GM23338 (cell line): ENCODE results near the gene KCNMA1. TPM values are rescaled to one million over a fixed set of nuclear protein-coding genes. Genes with fewer than 3 reads are reported as not detected.

Source experiments
- ATAC-seq: fragments of 200-7000 bp; cut with Tn5 transposase; 3 replicates; pipeline ENCODE4 v1.9.1; 2020
- DNase-seq: peaks from one replicate; pipeline ENCODE4 v3.0.0-alpha.2; 2015; ENCODE audit warnings: low spot score
- H2AFZ ChIP-seq: fragments of 200-600 bp; sonication (generic); 2 replicates; pipeline ENCODE4 v1.8.0; 2016; ENCODE audit warnings: antibody characterized with exemption, mild to moderate bottlenecking, moderate library complexity
- H3F3A ChIP-seq: fragments of 200-600 bp; sonication (generic); replicated peaks from 2 replicates; pipeline ENCODE4 v1.8.0; 2017; ENCODE audit warnings: antibody characterized with exemption, mixed run types, low read depth
- H3K27ac ChIP-seq: fragments of 200-600 bp; sonication (generic); 2 replicates; pipeline ENCODE4 v1.6.1; 2016; ENCODE audit warnings: low read depth
- H3K27me3 ChIP-seq: fragments of 200-600 bp; sonication (generic); 2 replicates; pipeline ENCODE4 v1.8.0; 2016; ENCODE audit warnings: mild to moderate bottlenecking, mixed run types, moderate library complexity; ENCODE audit not compliant: insufficient read depth
- H3K36me3 ChIP-seq: fragments of 200-600 bp; sonication (generic); 2 replicates; pipeline ENCODE4 v1.8.0; 2016; ENCODE audit warnings: mild to moderate bottlenecking; ENCODE audit not compliant: insufficient read depth
- H3K4me1 ChIP-seq: fragments of 200-600 bp; sonication (generic); 2 replicates; pipeline ENCODE4 v1.8.0; 2016; ENCODE audit warnings: mild to moderate bottlenecking, moderate library complexity; ENCODE audit not compliant: insufficient read depth
- H3K4me2 ChIP-seq: fragments of 200-600 bp; sonication (generic); 2 replicates; pipeline ENCODE4 v1.7.1; 2017; ENCODE audit warnings: mixed run types
- H3K4me3 ChIP-seq: fragments of 200-600 bp; sonication (generic); 2 replicates; pipeline ENCODE4 v1.6.1; 2016; ENCODE audit warnings: mixed run types
- H3K79me2 ChIP-seq: fragments of 200-600 bp; sonication (generic); replicated peaks from 2 replicates; pipeline ENCODE4 v1.8.0; 2017; ENCODE audit warnings: mild to moderate bottlenecking; ENCODE audit not compliant: insufficient read depth
- H3K9me2 ChIP-seq: fragments of 200-600 bp; sonication (generic); 2 replicates; pipeline ENCODE4 v1.8.0; 2017; ENCODE audit not compliant: insufficient read depth
- H4K20me1 ChIP-seq: fragments of 200-600 bp; sonication (generic); replicated peaks from 2 replicates; pipeline ENCODE4 v1.8.0; 2017; ENCODE audit warnings: mild to moderate bottlenecking; ENCODE audit not compliant: insufficient read depth
- H3K27ac Mint-ChIP-seq: 2 replicates; pipeline ENCODE4 v1.8.0; 2020; ENCODE audit warnings: inconsistent platforms, mild to moderate bottlenecking, moderate library complexity, mixed read lengths
- H3K27me3 Mint-ChIP-seq: 3 replicates; pipeline ENCODE4 v1.8.0; 2022; ENCODE audit warnings: low read depth, mild to moderate bottlenecking, moderate library complexity, mixed read lengths, inconsistent platforms; ENCODE audit not compliant: insufficient read depth, poor library complexity
- H3K36me3 Mint-ChIP-seq: 3 replicates; pipeline ENCODE4 v1.8.0; 2021; ENCODE audit warnings: low read depth, mild to moderate bottlenecking, inconsistent platforms, moderate library complexity, mixed read lengths
- H3K4me1 Mint-ChIP-seq: 3 replicates; pipeline ENCODE4 v1.8.0; 2020; ENCODE audit warnings: mild to moderate bottlenecking, inconsistent platforms, mixed read lengths
- H3K4me3 Mint-ChIP-seq: 3 replicates; pipeline ENCODE4 v1.8.0; 2021; ENCODE audit warnings: moderate library complexity, mild to moderate bottlenecking, inconsistent platforms, mixed read lengths
- H3K9me3 Mint-ChIP-seq: 3 replicates; pipeline ENCODE4 v1.8.0; 2020; ENCODE audit warnings: moderate library complexity, mild to moderate bottlenecking, inconsistent platforms, mixed read lengths
- CREB1 ChIP-seq: fragments of 250-450 bp; sonication (Bioruptor Pico); IDR thresholded peaks from 2 replicates; pipeline ENCODE4 v1.5.0; 2020; ENCODE audit warnings: low read depth, mild to moderate bottlenecking, moderate library complexity
- CTCF ChIP-seq, 2 experiments: fragments of 200-600 bp in 1 of 2; sonication (generic) in 1 of 2; conservative IDR thresholded peaks; 2 replicates each; pipeline versions ENCODE4 v1.5.1 to v1.6.1; 2016 to 2017; ENCODE audit warnings: antibody characterized with exemption in 2 of 2, low read depth in 2 of 2, mild to moderate bottlenecking in 2 of 2, moderate library complexity in 1 of 2
- EZH2 ChIP-seq: fragments of 200-600 bp; sonication (generic); IDR thresholded peaks from one replicate; pipeline ENCODE4 v1.8.0; 2017; ENCODE audit warnings: antibody characterized with exemption, mild to moderate bottlenecking, low read depth; ENCODE audit not compliant: unreplicated experiment
- EZH2phosphoT487 ChIP-seq: fragments of 200-600 bp; sonication (generic); IDR thresholded peaks from one replicate; pipeline ENCODE4 v1.8.1; 2018; ENCODE audit warnings: antibody characterized with exemption; ENCODE audit not compliant: unreplicated experiment
- JUNB ChIP-seq: IDR thresholded peaks from one replicate; pipeline ENCODE4 v1.6.1; 2016; ENCODE audit warnings: antibody characterized with exemption; ENCODE audit not compliant: unreplicated experiment
- NANOG ChIP-seq: IDR thresholded peaks from 2 replicates; pipeline ENCODE4 v1.6.1; 2016; ENCODE audit warnings: antibody characterized with exemption, borderline replicate concordance
- POLR2AphosphoS5 ChIP-seq: IDR thresholded peaks from 2 replicates; pipeline ENCODE4 v1.6.1; 2016; ENCODE audit warnings: antibody characterized with exemption, low read depth
- REST ChIP-seq: IDR thresholded peaks from one replicate; pipeline ENCODE4 v1.6.1; 2018; ENCODE audit warnings: antibody characterized with exemption; ENCODE audit not compliant: unreplicated experiment
- STAT1 ChIP-seq: IDR thresholded peaks from one replicate; pipeline ENCODE4 v1.6.1; 2016; ENCODE audit warnings: antibody characterized with exemption; ENCODE audit not compliant: unreplicated experiment
- ZNF114 ChIP-seq: fragments of 250-450 bp; sonication (Bioruptor Pico); IDR thresholded peaks from 2 replicates; pipeline ENCODE4 v1.5.0; 2020; ENCODE audit warnings: mild to moderate bottlenecking, moderate library complexity
- ZNF331 ChIP-seq: fragments of 250-450 bp; sonication (Bioruptor Pico); IDR thresholded peaks from 2 replicates; pipeline ENCODE4 v1.5.0; 2020; ENCODE audit warnings: low read depth, mild to moderate bottlenecking, moderate library complexity
- polyA plus RNA-seq: library from polyadenylated mRNA; unstranded; fragments of >200 nt; fragmentation: Nextera tagmentation; extraction: Ambion mirVana; gene quantifications from 2 replicates; pipeline ENCODE4 v1.2.1, GENCODE V29; 2016
- total RNA-seq: library from RNA; depleted of rRNA; stranded (reverse); fragments of >200 nt; shearing (Covaris generic); gene quantifications from 2 replicates; pipeline ENCODE4 v1.2.3, GENCODE V29; 2014
- TF ChIP-seq, protein P1 (sequence below): IDR thresholded peaks from 2 replicates; pipeline ENCODE4 v1.6.1; 2016; ENCODE audit warnings: antibody characterized with exemption
- TF ChIP-seq, protein P2 (sequence below): fragments of 250-450 bp; sonication (Bioruptor Pico); IDR thresholded peaks from 2 replicates; pipeline ENCODE4 v1.5.0; 2020; ENCODE audit warnings: mild to moderate bottlenecking, moderate library complexity

Gene KCNMA1
- total and polyA plus RNA-seq, 2 experiments from 2014 or later = 8.2 to 9.0 TPM

DNA sequence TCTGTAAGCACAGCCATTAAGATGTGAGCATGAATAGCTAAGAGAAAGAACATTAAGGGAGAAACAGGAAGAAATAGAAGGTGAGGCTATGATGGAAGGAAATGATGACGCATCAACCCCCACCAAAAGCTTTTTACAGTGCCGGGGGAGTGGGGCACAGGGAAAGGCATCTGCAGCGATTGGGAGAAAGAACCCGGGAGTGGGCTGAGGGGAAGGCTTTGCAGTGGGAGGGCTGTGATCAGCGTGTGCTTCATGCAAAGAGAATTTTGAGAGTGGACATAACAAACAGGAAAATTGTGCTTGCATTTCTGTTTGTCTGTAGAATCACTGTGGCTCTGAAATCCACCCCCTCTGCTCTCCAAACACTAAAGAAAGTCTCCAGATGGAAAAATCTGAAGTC lies 250.8 kb downstream of the KCNMA1 start:
- DNase-seq (no peak), ATAC-seq (no peak)
- H3K4me1 Mint-ChIP-seq = peaks cover 37% of the 10 kb centered on the region
- Histone ChIP-seq H2AFZ (no peak overlapping the region), H3K27ac (no peak overlapping the region), H3K27me3 (no peaks in the 10 kb centered on the region), H3K79me2 (0 out of 2 replicates have a peak, but pooled peaks cover 3% of the 10 kb centered on the region), H4K20me1 (no peaks in the 10 kb centered on the region), H3K4me3 (no peak overlapping the region), H3K36me3 (no peaks in the 10 kb centered on the region), H3K9me2 (peaks cover 6% of the 10 kb centered on the region; the same call in 1 of the 2 replicates), H3K4me2 (no peak overlapping the region), H3F3A (no peaks in the 10 kb centered on the region), H3K4me1 (peaks cover 26% of the 10 kb centered on the region)
- H3K36me3 Mint-ChIP-seq = no peaks in the 10 kb centered on the region
- H3K27me3 Mint-ChIP-seq = peaks cover 5% of the 10 kb centered on the region
- no peak overlapping the region for H3K4me3 Mint-ChIP-seq
- TF ChIP-seq ZNF114 (CRISPR knock-in tag) (no peak), STAT1 (no peak), ZNF331 (CRISPR knock-in tag) (no peak), POLR2AphosphoS5 (no peak), EZH2 (no peak), CTCF (conservative IDR thresholded peaks at IDR 0.05; ENCODE audit: low read depth in 2 of 2) (no peak), JUNB (no peak), EZH2phosphoT487 (no peak), CREB1 (CRISPR knock-in tag) (no peak), REST (no peak), NANOG (no peak)
- TF ChIP-seq, protein P1, sequence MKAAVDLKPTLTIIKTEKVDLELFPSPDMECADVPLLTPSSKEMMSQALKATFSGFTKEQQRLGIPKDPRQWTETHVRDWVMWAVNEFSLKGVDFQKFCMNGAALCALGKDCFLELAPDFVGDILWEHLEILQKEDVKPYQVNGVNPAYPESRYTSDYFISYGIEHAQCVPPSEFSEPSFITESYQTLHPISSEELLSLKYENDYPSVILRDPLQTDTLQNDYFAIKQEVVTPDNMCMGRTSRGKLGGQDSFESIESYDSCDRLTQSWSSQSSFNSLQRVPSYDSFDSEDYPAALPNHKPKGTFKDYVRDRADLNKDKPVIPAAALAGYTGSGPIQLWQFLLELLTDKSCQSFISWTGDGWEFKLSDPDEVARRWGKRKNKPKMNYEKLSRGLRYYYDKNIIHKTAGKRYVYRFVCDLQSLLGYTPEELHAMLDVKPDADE = no peak
- TF ChIP-seq, protein P2, sequence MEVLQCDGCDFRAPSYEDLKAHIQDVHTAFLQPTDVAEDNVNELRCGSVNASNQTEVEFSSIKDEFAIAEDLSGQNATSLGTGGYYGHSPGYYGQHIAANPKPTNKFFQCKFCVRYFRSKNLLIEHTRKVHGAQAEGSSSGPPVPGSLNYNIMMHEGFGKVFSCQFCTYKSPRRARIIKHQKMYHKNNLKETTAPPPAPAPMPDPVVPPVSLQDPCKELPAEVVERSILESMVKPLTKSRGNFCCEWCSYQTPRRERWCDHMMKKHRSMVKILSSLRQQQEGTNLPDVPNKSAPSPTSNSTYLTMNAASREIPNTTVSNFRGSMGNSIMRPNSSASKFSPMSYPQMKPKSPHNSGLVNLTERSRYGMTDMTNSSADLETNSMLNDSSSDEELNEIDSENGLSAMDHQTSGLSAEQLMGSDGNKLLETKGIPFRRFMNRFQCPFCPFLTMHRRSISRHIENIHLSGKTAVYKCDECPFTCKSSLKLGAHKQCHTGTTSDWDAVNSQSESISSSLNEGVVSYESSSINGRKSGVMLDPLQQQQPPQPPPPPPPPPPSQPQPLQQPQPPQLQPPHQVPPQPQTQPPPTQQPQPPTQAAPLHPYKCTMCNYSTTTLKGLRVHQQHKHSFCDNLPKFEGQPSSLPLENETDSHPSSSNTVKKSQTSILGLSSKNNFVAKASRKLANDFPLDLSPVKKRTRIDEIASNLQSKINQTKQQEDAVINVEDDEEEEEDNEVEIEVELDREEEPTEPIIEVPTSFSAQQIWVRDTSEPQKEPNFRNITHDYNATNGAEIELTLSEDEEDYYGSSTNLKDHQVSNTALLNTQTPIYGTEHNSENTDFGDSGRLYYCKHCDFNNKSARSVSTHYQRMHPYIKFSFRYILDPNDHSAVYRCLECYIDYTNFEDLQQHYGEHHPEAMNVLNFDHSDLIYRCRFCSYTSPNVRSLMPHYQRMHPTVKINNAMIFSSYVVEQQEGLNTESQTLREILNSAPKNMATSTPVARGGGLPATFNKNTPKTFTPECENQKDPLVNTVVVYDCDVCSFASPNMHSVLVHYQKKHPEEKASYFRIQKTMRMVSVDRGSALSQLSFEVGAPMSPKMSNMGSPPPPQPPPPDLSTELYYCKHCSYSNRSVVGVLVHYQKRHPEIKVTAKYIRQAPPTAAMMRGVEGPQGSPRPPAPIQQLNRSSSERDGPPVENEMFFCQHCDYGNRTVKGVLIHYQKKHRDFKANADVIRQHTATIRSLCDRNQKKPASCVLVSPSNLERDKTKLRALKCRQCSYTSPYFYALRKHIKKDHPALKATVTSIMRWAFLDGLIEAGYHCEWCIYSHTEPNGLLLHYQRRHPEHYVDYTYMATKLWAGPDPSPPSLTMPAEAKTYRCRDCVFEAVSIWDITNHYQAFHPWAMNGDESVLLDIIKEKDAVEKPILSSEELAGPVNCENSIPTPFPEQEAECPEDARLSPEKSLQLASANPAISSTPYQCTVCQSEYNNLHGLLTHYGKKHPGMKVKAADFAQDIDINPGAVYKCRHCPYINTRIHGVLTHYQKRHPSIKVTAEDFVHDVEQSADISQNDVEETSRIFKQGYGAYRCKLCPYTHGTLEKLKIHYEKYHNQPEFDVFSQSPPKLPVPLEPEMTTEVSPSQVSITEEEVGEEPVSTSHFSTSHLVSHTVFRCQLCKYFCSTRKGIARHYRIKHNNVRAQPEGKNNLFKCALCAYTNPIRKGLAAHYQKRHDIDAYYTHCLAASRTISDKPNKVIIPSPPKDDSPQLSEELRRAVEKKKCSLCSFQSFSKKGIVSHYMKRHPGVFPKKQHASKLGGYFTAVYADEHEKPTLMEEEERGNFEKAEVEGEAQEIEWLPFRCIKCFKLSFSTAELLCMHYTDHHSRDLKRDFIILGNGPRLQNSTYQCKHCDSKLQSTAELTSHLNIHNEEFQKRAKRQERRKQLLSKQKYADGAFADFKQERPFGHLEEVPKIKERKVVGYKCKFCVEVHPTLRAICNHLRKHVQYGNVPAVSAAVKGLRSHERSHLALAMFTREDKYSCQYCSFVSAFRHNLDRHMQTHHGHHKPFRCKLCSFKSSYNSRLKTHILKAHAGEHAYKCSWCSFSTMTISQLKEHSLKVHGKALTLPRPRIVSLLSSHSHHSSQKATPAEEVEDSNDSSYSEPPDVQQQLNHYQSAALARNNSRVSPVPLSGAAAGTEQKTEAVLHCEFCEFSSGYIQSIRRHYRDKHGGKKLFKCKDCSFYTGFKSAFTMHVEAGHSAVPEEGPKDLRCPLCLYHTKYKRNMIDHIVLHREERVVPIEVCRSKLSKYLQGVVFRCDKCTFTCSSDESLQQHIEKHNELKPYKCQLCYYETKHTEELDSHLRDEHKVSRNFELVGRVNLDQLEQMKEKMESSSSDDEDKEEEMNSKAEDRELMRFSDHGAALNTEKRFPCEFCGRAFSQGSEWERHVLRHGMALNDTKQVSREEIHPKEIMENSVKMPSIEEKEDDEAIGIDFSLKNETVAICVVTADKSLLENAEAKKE (CRISPR knock-in tag) = no peak
- no peak overlapping the region for H3K27ac Mint-ChIP-seq
- no peaks in the 10 kb centered on the region for H3K9me3 Mint-ChIP-seq
